HG03039 (cell line): ENCODE data around the gene SFTPA2.
"Not testable (repeated sequence)": the region's sequence is repeated elsewhere in the genome, so short reads cannot be mapped to it uniquely, and the experiment has no call there.

Source experiments
- ATAC-seq: cut with Tn5 transposase; IDR thresholded peaks from one replicate; pipeline ENCODE4 v1.9.1; 2021; ENCODE audit warnings: mild to moderate bottlenecking, moderate library complexity; ENCODE audit not compliant: unreplicated experiment

The SFTPA2 gene

GRCh38 chr10:79560160-79560709 is at the start of gene SFTPA2:
SFTPA2 (minus strand) TSS chr10:79560407; CDS start chr10:79559483, 924 bp downstream.
- no peak for ATAC-seq

- ATAC-seq = no peak
Measured at GRCh38 chr10:79608505-79609375, 48.5 kb upstream of the SFTPA2 start.

GRCh38 chr10:79605308-79605707 is 45.1 kb upstream of the SFTPA2 start:
- no peak for ATAC-seq

GRCh38 chr10:79604294-79604693 is 44.1 kb upstream of the SFTPA2 start:
- ATAC-seq = no peak

GRCh38 chr10:79602953-79603352 is 42.7 kb upstream of the SFTPA2 start:
- no peak for ATAC-seq

- ATAC-seq = no peak
Measured at GRCh38 chr10:79601939-79602338, 41.7 kb upstream of the SFTPA2 start.

GRCh38 chr10:79599644-79600043 is 39.4 kb upstream of the SFTPA2 start:
- ATAC-seq = not testable (repeated sequence)

GRCh38 chr10:79595510-79595909 is 35.3 kb upstream of the SFTPA2 start:
- ATAC-seq = no peak

GRCh38 chr10:79594565-79594964 is 34.4 kb upstream of the SFTPA2 start:
- ATAC-seq = not testable (repeated sequence)

GRCh38 chr10:79593377-79593776 is 33.2 kb upstream of the SFTPA2 start:
- ATAC-seq = no peak

GRCh38 chr10:79588800-79589199 is 28.6 kb upstream of the SFTPA2 start:
- no peak for ATAC-seq

GRCh38 chr10:79586933-79587332 is 26.7 kb upstream of the SFTPA2 start:
- ATAC-seq = no peak

GRCh38 chr10:79585870-79586527 is 25.8 kb upstream of the SFTPA2 start:
- ATAC-seq = no peak

- no peak for ATAC-seq
Measured at GRCh38 chr10:79583488-79584024, 23.3 kb upstream of the SFTPA2 start.

- not testable (repeated sequence) for ATAC-seq
Measured at GRCh38 chr10:79582954-79583353, 22.7 kb upstream of the SFTPA2 start.

- ATAC-seq = no peak
Measured at GRCh38 chr10:79582096-79582495, 21.9 kb upstream of the SFTPA2 start.

- ATAC-seq = no peak
Measured at GRCh38 chr10:79581044-79581443, 20.8 kb upstream of the SFTPA2 start.

- no peak for ATAC-seq
Measured at GRCh38 chr10:79579361-79579760, 19.2 kb upstream of the SFTPA2 start.

- ATAC-seq = not testable (repeated sequence)
Measured at GRCh38 chr10:79570624-79571023, 10.4 kb upstream of the SFTPA2 start.

GRCh38 chr10:79563426-79563825 is 3.2 kb upstream of the SFTPA2 start:
- no peak for ATAC-seq

- peak; percentile 51 for ATAC-seq
Measured at GRCh38 chr10:79562135-79562756, 2.0 kb upstream of the SFTPA2 start.
